Camera-type eye (tissue), 1 donor: ENCODE data around the gene SLC13A3. TPM values are rescaled to one million over a fixed set of nuclear protein-coding genes. Genes with fewer than 3 reads are reported as not detected.

Experiments
- total RNA-seq: library from RNA; depleted of rRNA; stranded (reverse); fragments of >200 nt; gene quantifications from one replicate; pipeline ENCODE4 v1.2.3, GENCODE V29; 2014

The SLC13A3 gene, protein sequence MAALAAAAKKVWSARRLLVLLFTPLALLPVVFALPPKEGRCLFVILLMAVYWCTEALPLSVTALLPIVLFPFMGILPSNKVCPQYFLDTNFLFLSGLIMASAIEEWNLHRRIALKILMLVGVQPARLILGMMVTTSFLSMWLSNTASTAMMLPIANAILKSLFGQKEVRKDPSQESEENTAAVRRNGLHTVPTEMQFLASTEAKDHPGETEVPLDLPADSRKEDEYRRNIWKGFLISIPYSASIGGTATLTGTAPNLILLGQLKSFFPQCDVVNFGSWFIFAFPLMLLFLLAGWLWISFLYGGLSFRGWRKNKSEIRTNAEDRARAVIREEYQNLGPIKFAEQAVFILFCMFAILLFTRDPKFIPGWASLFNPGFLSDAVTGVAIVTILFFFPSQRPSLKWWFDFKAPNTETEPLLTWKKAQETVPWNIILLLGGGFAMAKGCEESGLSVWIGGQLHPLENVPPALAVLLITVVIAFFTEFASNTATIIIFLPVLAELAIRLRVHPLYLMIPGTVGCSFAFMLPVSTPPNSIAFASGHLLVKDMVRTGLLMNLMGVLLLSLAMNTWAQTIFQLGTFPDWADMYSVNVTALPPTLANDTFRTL
- 10.1 TPM for total RNA-seq

DNA sequence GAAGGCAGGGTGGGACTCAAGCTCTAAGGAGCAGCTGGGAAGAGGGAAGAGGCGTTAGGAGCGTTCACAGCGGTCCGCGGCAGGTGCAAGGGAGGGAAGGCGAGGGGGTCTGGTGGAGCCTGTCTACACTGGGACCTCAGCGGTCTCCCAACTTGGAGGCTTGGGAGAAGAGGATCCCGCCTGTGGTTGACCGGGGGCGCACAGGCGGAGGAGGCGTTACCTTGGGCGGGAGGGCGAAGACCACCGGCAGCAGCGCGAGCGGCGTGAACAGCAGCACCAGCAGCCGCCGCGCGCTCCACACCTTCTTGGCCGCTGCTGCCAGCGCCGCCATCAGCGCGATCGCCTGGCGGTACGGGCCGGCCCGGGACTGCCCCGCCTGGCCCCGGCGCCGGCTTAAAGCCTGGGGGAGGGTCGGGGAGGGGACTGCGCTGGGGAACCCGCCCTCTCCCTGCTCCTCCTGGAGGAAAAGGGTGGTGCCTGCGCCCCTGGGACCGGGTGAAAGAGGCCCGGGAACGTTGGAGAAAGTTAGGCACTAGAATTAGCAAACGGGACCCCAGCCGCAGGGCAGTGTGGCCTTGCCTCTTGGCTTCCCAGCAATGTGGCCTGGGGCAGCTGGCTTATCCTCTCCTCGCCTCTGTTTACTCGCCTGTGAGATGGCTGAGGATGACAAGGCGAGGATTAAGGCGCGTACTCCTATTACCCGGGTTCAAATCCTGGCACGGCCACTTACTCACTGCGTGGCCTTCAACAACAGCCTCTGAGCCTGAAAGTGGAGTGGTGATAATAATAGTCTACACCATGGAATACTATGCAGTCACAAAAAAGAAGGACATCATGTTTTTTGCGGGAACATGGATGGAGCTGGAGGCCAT, at the start of gene SLC13A3:
SLC13A3 (minus strand) TSS at position 369 of the 872 bp plus-strand sequence; CDS start at position 331, 38 bp downstream.

DNA sequence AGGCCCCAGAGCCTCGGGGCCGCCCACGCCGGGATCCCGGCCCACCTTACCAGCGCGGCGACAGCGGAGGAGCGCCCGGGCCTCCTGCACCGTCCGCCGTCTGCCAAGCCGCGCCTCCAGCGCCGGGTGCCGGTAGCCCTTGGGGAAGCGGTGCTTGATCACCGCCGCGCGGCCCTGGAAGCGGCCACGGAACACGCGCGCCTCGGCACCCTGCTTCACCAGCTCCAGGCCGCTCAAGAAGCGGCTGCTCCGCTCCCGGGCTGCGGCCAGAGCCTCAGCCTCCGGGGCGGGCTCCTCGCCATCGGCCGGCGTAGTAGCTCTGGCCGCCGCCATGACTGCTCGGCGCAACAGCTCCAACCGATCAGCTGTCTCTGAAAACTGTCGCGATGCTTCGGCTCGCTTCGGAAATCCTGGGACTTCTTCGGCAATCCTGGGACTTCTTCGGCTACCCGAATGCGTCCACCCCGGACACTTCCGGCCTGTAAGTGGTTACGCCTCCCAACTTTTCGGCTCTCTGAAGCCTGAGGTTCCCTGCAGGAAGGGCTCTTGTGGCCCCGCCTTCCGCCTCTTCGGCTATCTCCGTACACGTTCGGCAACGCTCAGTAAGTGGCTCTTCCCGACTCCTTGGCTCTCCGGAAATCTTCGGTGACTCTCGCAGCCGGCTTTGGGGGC, 38.0 kb upstream of the SLC13A3 start, which contains the start of gene TP53RK:
TP53RK (minus strand) TSS at position 363 of the 672 bp plus-strand sequence; CDS start at position 333, 30 bp downstream.

DNA sequence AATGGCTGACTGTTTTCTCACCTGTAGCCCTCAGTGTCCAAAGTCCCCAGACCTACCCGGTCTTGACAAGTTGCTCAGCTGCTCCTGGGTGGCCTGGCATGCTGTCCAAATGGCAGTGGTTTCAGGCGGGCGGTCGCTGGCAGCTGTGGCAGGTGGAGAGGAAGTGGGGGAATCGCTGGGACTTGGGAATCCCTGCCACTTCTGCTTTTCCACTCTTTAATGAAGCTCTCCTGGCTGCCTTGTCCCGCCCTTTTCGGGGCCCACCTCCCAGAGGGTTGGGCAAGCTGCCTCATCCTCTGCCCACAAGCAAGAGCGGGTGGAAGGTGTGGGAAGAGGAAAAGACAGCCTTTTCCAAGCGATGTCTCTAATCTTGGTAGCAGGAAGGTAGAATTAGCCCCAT, 100.8 kb downstream of the SLC13A3 start, which contains the start of gene OCSTAMP:
OCSTAMP (minus strand) TSS at position 194 of the 400 bp plus-strand sequence; CDS start at position 100, 94 bp downstream.

DNA sequence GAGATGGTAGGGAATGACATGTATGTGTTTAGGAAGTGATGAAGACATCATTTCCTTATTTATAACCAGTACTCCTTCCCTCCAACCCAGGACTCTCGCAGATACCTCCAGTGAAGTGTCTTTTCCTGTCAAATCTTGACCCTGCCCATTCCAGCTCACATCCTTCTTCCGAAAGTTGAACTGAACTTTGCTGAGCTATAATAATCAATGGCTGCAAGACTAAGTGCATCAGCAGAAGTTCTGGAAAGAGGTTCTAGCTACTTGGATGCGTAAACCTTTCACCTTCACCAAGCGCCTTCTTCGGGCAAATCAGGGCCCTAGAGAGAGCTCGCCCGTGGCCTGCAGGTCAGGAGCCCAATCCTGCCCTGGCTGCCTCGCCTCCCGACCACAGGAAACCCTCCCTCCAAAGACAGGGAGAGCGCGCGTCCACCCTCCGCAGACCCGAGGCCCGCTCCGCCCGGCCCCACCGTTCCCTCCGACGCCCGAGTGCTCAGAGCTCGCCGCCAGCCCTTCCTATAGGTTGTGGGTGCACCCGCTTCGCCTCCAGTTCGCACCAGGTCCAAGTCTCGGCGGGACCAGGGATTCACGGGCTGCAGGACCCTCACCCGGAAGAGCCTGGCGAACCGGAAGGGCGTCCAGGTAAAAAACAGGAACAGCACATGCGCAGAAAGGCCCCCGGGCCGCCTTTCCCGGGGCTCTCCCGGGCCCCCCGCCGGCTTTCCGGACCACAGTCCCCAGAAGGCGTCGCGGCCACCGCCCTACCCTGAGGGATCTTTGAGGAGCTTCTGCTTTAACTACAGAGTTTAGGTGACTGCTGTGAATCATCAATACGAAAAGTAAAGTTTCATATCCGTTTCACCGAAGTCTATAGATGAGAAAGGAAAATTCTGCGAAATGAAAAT, 138.1 kb downstream of the SLC13A3 start, which contains the start of gene ZNF334:
ZNF334 (minus strand) TSS at position 617 of the 902 bp plus-strand sequence. CDS start 1,457 bp downstream, outside the sequence.

Other genes starting within 250 kb of the SLC13A3 start
- 55.7 TPM for gene ELMO2, start 244.8 kb downstream of the SLC13A3 start, total RNA-seq
- 34.7 TPM for gene ZNF334, start 137.9 kb downstream of the SLC13A3 start, total RNA-seq
- gene OCSTAMP, start 100.8 kb downstream of the SLC13A3 start, total RNA-seq, result not detected
- gene TP53RK, start 38.0 kb upstream of the SLC13A3 start, total RNA-seq, result 23.3 TPM
- 24.9 TPM for gene SLC2A10, start 58.2 kb upstream of the SLC13A3 start, total RNA-seq
- gene EYA2, start 243.4 kb upstream of the SLC13A3 start, total RNA-seq, result 18.0 TPM